C4-2B (cell line): ENCODE data around the gene MVB12B.

ENCODE experiments used
- H3K27ac ChIP-seq: fragments of 450-650 bp; 2 replicates; pipeline ENCODE4 v1.5.1; 2017
- ZFX ChIP-seq: fragments of 450-650 bp; IDR thresholded peaks from 2 replicates; pipeline ENCODE4 v1.6.1; 2017
- TF ChIP-seq, protein P1 (sequence below): fragments of 450-650 bp; conservative IDR thresholded peaks from 2 replicates; pipeline ENCODE4 v1.5.1; 2017; ENCODE audit warnings: mild to moderate bottlenecking

Gene MVB12B

DNA sequence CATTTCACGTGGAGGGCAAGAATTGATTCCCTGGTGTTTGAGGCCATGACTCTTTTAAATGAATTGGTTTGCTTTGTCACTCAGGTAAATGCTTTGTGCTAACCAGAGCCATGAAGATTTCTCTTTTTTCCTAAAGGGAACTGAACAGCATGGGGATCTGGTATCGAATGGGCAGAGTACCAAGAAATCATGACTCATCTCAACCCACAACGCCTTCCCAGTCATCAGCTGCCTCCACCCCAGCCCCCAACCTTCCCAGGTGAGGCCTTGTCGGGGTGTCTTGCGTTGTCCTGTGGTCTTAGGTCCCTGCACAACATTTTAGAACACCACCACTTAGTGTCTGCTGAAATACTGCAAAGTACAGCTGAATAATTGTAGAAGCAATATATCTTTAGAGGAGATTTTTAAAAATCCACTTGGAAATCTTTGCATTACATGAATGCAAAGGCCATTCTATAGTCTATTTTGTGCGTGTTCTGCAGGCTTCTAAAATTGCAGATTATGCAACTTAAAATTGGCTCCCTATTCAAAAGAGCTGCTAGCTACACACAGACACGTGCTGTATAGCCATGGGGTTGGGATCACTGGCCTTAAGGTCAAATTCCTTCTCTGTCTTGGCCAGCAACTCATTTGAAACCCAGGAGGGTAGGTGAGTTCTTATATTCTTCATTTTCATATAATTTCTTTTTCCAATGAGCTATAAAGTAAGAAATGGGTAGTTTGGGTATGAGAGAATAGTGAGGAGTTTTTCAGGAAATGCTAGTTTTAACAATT lies 69.0 kb downstream of the MVB12B start:
- no peak for TF ChIP-seq ZFX
- TF ChIP-seq, protein P1, sequence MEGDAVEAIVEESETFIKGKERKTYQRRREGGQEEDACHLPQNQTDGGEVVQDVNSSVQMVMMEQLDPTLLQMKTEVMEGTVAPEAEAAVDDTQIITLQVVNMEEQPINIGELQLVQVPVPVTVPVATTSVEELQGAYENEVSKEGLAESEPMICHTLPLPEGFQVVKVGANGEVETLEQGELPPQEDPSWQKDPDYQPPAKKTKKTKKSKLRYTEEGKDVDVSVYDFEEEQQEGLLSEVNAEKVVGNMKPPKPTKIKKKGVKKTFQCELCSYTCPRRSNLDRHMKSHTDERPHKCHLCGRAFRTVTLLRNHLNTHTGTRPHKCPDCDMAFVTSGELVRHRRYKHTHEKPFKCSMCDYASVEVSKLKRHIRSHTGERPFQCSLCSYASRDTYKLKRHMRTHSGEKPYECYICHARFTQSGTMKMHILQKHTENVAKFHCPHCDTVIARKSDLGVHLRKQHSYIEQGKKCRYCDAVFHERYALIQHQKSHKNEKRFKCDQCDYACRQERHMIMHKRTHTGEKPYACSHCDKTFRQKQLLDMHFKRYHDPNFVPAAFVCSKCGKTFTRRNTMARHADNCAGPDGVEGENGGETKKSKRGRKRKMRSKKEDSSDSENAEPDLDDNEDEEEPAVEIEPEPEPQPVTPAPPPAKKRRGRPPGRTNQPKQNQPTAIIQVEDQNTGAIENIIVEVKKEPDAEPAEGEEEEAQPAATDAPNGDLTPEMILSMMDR, result no peak
- H3K27ac ChIP-seq, result no peak overlapping the region

DNA sequence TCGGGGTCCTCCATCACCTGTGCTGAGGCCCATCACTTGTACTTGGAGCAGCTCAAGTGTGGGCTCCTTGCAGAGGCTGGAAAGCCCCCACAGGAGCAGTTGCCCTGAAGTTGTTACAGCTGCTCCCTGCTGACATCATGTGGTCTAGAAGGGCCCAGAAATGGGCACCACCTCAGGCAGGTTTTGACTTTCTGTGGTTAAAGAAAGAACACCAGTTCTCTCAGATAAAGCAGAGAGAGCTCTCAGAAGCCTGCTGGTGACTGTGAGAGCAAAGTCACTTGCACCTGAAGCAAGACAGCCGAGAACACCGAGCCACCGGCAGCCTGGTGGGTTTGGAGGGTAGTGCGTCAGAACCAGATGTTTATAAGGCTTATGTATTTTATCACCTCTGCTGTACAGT lies 70.4 kb downstream of the MVB12B start:
- TF ChIP-seq ZFX, result no peak
- TF ChIP-seq, protein P1, result no peak
- H3K27ac ChIP-seq, result no peak overlapping the region

DNA sequence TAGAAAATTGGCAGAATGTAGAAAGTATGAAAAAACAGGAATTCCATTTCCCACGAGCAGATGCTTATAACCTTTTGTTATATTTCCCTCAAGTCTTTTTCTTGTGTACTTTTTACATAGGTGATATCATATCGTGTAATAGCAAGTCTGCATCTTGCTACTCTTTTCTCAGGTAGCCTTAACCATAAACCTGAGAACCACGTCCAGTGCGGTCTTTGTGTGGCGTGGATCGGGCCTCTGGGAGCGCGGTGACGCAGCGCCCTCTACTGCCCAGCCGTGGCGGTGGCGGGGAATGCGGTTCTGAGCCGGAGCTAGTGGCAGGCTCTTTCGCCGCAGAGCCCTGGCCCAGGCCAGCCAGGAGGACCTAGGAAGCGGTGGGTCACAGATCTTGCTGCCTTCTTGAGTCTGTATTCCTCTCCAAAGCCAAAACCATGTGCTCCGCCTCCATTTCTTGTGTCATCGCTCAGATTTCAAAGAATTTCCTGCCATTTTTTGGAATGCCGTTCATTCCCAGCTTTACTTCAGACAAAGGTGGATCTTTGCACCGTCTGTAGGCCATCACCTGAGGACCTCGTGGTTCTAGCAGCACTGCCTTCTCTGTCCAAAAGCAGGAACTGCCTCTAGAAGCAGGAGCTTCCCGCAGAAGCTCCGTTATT lies 71.9 kb downstream of the MVB12B start:
- TF ChIP-seq, protein P1, result peak; percentile 99
- TF ChIP-seq ZFX, result no peak
- H3K27ac ChIP-seq, result no peak overlapping the region

DNA sequence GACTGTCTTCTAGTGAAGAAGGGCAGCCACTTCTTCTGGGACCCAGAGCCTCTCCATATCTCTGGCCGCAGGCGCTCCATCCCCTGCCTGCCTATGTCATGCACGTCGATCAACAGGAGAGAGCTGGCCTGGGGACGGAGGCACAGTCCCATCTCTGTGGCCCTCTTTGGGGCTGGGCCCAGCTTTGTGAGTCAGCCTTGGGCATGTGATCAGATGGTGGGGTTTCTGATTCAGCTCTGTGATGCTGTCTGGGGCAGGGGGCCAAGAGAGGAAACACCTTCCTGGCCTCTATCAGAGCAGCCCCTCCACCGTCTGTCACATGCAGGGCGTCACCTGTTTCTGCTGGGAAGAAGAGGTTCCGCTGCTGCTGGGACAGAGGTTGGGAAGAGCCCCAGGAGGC lies 72.6 kb downstream of the MVB12B start:
- TF ChIP-seq, protein P1, result no peak
- TF ChIP-seq ZFX, result no peak
- no peak overlapping the region for H3K27ac ChIP-seq

DNA sequence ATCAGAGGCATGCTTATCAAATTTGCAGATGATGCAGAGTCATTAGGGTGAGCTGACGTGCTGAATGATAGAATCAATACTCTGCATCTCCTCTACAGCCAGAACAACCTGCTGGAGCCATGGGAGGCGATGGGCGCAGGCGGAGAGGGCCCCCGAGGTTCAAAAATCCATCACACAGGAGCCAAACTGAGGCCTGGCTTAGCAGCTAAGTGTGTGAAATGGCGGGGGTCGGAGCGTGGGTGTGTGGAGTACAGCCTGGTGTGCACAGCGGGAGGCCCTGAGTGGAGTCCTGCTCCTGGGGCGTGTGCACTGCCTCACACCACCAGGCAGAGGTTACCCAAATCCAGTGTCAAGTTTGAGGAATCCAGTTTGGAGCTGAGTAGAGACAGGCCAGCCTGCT lies 73.2 kb downstream of the MVB12B start:
- no peak for TF ChIP-seq ZFX
- TF ChIP-seq, protein P1, result no peak
- H3K27ac ChIP-seq, result no peak overlapping the region

DNA sequence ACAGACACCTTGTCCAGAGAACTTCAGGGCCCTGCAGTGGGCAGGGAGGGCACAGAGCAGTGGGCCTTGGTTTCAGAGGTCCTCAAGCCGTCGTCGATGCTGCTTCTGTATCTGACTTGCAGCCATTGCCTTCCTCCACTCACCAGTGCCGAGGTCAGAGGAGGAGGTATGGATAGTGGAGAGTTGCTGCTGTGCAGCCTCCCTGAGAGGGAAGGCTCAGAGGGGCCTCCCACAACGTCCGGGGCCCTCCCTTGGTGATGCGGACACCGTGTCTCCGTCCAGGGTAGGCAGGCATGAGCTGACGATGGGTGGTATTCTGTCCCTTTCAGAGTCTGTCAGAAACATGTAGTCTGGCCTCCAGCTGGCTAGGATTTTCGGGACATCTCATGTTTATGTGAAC lies 73.9 kb downstream of the MVB12B start:
- H3K27ac ChIP-seq, result no peak overlapping the region
- no peak for TF ChIP-seq ZFX
- TF ChIP-seq, protein P1, result no peak

DNA sequence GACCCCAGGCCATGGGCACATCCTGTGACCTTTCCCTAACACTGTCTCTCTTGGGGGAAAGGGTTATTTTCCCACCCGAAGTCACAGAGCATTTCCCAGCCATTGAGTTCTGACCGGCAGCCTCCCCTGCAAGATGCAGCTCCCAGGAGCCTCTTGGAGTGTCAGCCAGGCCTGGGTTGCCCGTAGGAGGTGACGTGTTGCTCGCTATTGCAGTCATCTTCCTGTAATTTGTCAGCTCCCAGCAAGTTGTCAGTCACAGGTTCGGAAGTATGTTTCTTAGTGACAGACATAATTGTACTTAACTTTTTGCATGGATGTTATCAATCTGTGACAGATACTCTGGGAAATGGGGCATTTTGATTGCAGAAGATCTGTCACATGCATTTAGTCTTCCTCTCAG lies 74.5 kb downstream of the MVB12B start:
- TF ChIP-seq ZFX, result no peak
- TF ChIP-seq, protein P1, result no peak
- no peak overlapping the region for H3K27ac ChIP-seq
